KOPT-K1 (cell line): Measurements from ENCODE around the gene PREX1.

Experiments
- H3K27ac ChIP-seq: fragments of 200-600 bp; sonication (generic); 2 replicates; pipeline ENCODE4 v1.5.1; 2016; ENCODE audit warnings: antibody characterized with exemption, mild to moderate bottlenecking, low read depth, low read length; ENCODE audit not compliant: poor library complexity, severe bottlenecking
- H3K36me3 ChIP-seq: fragments of 200-600 bp; sonication (generic); 2 replicates; pipeline ENCODE4 v1.5.1; 2017; ENCODE audit warnings: antibody characterized with exemption, mild to moderate bottlenecking, low read length, moderate library complexity; ENCODE audit not compliant: insufficient read depth
- H3K9me3 ChIP-seq: fragments of 200-600 bp; sonication (generic); 2 replicates; pipeline ENCODE4 v1.5.1; 2017; ENCODE audit warnings: antibody characterized with exemption, low read length, mild to moderate bottlenecking; ENCODE audit not compliant: insufficient read depth, poor library complexity, severe bottlenecking

The PREX1 gene

DNA sequence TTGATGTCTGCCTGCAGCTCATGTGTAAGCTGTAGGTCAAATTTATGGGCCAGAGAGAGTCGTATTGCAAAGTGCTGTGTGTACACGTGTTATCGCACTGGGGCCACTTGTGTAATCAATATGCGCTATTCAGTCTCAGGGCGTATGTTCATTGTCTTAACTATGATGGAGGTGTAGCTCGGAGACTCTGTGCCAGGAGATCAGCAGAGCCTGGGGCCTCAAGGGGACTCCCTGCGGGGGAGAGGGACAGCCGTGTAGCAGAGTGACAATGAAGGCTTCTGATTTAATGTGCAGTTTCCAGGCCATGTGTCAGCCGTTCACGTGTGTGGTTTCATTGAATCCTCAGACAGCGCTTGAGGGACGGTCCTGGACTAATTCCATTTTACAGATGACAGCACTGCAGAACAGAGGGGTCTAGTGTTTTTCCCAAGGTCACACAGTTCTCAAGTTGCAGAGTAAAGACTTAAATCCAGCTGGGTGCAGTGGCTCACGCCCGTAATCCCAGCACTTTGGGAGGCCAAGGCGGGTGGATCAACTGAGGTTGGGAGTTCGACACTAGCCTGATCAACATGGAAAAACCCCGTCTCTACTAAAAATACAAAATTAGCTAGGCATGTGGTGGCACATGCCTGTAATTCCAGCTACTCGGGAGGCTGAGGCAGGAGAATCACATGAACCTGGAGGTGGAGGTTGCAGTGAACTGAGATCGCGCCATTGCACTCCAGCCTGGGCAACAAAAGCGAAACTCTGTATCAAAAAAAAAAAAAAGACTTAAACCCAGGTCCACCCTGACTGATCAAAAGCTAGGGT lies 242.5 kb downstream of the PREX1 start:
- Histone ChIP-seq H3K36me3 (no peaks in the 10 kb centered on the region), H3K27ac (no peak overlapping the region), H3K9me3 (no peaks in the 10 kb centered on the region)

DNA sequence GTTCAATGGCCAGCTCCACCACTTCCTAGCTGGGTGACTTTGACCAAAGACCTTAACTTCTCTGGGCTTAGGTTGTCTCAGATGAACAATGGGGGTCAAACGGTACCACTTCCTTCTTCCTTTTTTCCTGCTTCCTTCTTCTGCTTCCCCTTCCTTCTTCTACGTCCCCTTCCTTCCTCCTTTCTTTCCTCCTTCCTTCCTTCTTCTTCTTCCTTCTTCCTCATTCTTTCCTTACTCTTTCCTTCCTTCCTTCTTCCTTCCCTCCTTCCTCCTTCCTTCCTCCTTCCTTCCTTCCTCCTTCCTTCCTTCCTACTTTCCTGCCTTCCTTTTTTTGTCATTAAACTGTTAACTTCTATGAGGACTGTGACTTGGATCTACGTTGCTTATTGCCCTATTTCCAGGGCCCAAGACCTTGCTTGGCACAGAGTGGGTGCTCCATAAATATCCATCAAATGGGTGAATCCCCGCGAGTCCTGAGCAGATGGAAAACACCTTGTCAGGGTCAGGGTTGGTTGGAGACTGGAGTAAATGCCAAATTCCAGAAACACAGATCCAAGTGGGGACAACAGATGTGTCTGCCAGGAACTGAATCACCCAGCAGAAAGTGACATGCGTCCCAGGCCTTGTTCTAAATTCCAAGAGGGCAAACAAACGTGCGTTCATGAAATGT lies 243.3 kb downstream of the PREX1 start:
- Histone ChIP-seq H3K9me3 (no peaks in the 10 kb centered on the region), H3K27ac (no peak overlapping the region), H3K36me3 (no peaks in the 10 kb centered on the region)

GRCh38 chr20:48583801-48584200 lies 244.0 kb downstream of the PREX1 start:
- Histone ChIP-seq H3K36me3 (no peaks in the 10 kb centered on the region), H3K27ac (no peak overlapping the region), H3K9me3 (no peaks in the 10 kb centered on the region)

- no peak overlapping the region for H3K27ac ChIP-seq
- no peaks in the 10 kb centered on the region for H3K9me3 ChIP-seq
- no peaks in the 10 kb centered on the region for H3K36me3 ChIP-seq
Observed at GRCh38 chr20:48583171-48583570, 244.6 kb downstream of the PREX1 start.

DNA sequence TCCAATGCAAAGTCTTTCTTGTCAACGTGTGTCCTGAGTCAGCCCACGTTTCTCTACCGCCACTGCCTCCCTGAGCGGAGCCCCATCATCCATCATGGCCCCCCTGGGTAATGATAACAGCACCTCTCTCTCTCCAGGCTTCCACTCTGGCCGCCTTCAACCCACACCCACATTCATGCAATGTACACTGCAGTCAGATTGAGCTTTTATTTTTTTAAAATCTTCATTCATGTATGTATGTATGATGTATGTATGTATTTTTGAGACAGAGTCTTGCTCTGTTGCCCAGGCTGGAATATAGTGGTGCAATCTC lies 245.2 kb downstream of the PREX1 start:
- Histone ChIP-seq H3K27ac (no peak overlapping the region), H3K9me3 (no peaks in the 10 kb centered on the region), H3K36me3 (no peaks in the 10 kb centered on the region)

GRCh38 chr20:48581167-48581566 lies 246.6 kb downstream of the PREX1 start:
- Histone ChIP-seq H3K36me3 (no peaks in the 10 kb centered on the region), H3K27ac (no peak overlapping the region), H3K9me3 (no peaks in the 10 kb centered on the region)

GRCh38 chr20:48578397-48579098 lies 249.3 kb downstream of the PREX1 start:
- Histone ChIP-seq H3K36me3 (no peaks in the 10 kb centered on the region), H3K27ac (no peak overlapping the region)

GRCh38 chr20:48577557-48577956 lies 250.2 kb downstream of the PREX1 start:
- Histone ChIP-seq H3K36me3 (no peaks in the 10 kb centered on the region), H3K9me3 (no peaks in the 10 kb centered on the region), H3K27ac (no peak overlapping the region)

More at GRCh38 chr20:48578397-48579098, 249.3 kb downstream of the PREX1 start:
- no peaks in the 10 kb centered on the region for H3K9me3 ChIP-seq

DNA sequence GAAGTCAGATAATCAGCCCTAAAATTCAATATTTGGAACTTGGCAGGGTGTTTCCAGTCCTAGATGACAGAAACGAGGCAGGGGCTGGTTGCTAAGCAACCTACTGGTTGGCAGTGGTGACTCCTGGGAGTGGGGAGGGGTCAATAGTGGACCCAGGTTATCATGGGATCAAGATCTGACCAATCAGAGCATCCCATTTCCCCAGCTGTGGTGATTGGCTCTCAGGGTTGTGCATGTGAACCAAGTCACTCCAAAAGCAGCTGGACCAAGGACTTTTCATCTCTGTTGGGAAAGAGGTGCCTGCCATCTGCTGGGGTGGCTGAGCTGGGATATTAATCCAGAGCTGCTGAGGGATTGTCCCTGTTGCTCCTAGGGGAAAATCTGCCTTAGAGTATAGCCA lies 253.4 kb downstream of the PREX1 start:
- H3K36me3 ChIP-seq, result no peaks in the 10 kb centered on the region
- H3K9me3 ChIP-seq, result no peaks in the 10 kb centered on the region
- H3K27ac ChIP-seq, result no peak overlapping the region
